GM15510 (cell line): Measurements from ENCODE around the gene ALDH3B1.

Experiments used
- POLR2A ChIP-seq: IDR thresholded peaks from 3 replicates; pipeline ENCODE4 v1.6.1; 2011; ENCODE audit warnings: borderline replicate concordance; ENCODE audit not compliant: insufficient read length; ENCODE audit errors: extremely low read depth

ALDH3B1 gene

GRCh38 chr11:68077617-68078582, 67.8 kb downstream of the ALDH3B1 start:
- no peak for TF ChIP-seq POLR2A
